Iris pigment epithelial cell (primary cell): ENCODE data around the gene INPP5F.
A peak's percentile ranks its signal among the peaks of the same experiment; 100 is the strongest.
"Not testable (repeated sequence)": the region's sequence is repeated elsewhere in the genome, so short reads cannot be mapped to it uniquely, and the experiment has no call there.

ENCODE experiments used
- DNase-seq: peaks from one replicate; pipeline ENCODE4 v3.0.0-alpha.2; 2011; ENCODE audit warnings: low read depth

Gene INPP5F

GRCh38 chr10:119778776-119779445, 53.1 kb downstream of the INPP5F start:
- DNase-seq = no peak

- DNase-seq = no peak
Measured at GRCh38 chr10:119780879-119781480, 55.1 kb downstream of the INPP5F start.

GRCh38 chr10:119781498-119781897, 55.6 kb downstream of the INPP5F start:
- no peak for DNase-seq

- DNase-seq = no peak
Measured at GRCh38 chr10:119782981-119783664, 57.3 kb downstream of the INPP5F start.

- DNase-seq = no peak
Measured at GRCh38 chr10:119783665-119784027, 57.8 kb downstream of the INPP5F start.

GRCh38 chr10:119784340-119785067, 58.7 kb downstream of the INPP5F start:
- no peak for DNase-seq

- peak; percentile 69 for DNase-seq
Measured at GRCh38 chr10:119786117-119786769, 60.4 kb downstream of the INPP5F start.

- not testable (repeated sequence) for DNase-seq
Measured at GRCh38 chr10:119795101-119795500, 69.3 kb downstream of the INPP5F start.

GRCh38 chr10:119796039-119796438, 70.2 kb downstream of the INPP5F start:
- DNase-seq = no peak

- no peak for DNase-seq
Measured at GRCh38 chr10:119801176-119801575, 75.3 kb downstream of the INPP5F start.

GRCh38 chr10:119801998-119802538, 76.2 kb downstream of the INPP5F start:
- no peak for DNase-seq

GRCh38 chr10:119803264-119803663, 77.4 kb downstream of the INPP5F start:
- peak; percentile 83 for DNase-seq

GRCh38 chr10:119805702-119806230, 79.9 kb downstream of the INPP5F start:
- DNase-seq = peak; percentile 63

- no peak for DNase-seq
Measured at GRCh38 chr10:119806334-119807130, 80.7 kb downstream of the INPP5F start.

GRCh38 chr10:119807960-119808697, 82.3 kb downstream of the INPP5F start:
- peak; percentile 92 for DNase-seq

GRCh38 chr10:119811122-119811521, 85.3 kb downstream of the INPP5F start:
- DNase-seq = no peak

GRCh38 chr10:119812684-119813083, 86.8 kb downstream of the INPP5F start:
- peak; percentile 30 for DNase-seq

GRCh38 chr10:119815671-119816070, 89.8 kb downstream of the INPP5F start:
- DNase-seq = no peak

- peak; percentile 60 for DNase-seq
Measured at GRCh38 chr10:119817991-119818888, 92.4 kb downstream of the INPP5F start.
